GM21447 (cell line): ENCODE measurements around the gene UHRF2.
"Not testable (repeated sequence)": the region's sequence is repeated elsewhere in the genome, so short reads cannot be mapped to it uniquely, and the experiment has no call there.

Experiments used
- ATAC-seq: cut with Tn5 transposase; IDR thresholded peaks from one replicate; pipeline ENCODE4 v1.9.1; 2021; ENCODE audit not compliant: unreplicated experiment

The UHRF2 gene

GRCh38 chr9:6412487-6413364, at the start of gene UHRF2:
Gene UHRF2, plus strand, starts transcription at chr9:6413199. Its CDS starts 292 bp downstream, at chr9:6413491.
- peak; percentile 73 for ATAC-seq

GRCh38 chr9:6367128-6367890, 45.7 kb upstream of the UHRF2 start:
- no peak for ATAC-seq

GRCh38 chr9:6368831-6369230, 44.2 kb upstream of the UHRF2 start:
- no peak for ATAC-seq

GRCh38 chr9:6381477-6382012, 31.5 kb upstream of the UHRF2 start:
- not testable (repeated sequence) for ATAC-seq

GRCh38 chr9:6382681-6383080, 30.3 kb upstream of the UHRF2 start:
- no peak for ATAC-seq

- no peak for ATAC-seq
These were observed 29.3 kb upstream of the UHRF2 start for GRCh38 chr9:6383551-6384225.

GRCh38 chr9:6384732-6385131, 28.3 kb upstream of the UHRF2 start:
- no peak for ATAC-seq

- ATAC-seq: no peak
These were observed 13.9 kb upstream of the UHRF2 start for GRCh38 chr9:6399071-6399470.

- no peak for ATAC-seq
These were observed 7.6 kb upstream of the UHRF2 start for GRCh38 chr9:6405371-6405770.

- ATAC-seq: no peak
These were observed 5.2 kb upstream of the UHRF2 start for GRCh38 chr9:6407778-6408177.

GRCh38 chr9:6408320-6408719, 4.7 kb upstream of the UHRF2 start:
- ATAC-seq: no peak

- no peak for ATAC-seq
These were observed 3.2 kb upstream of the UHRF2 start for GRCh38 chr9:6409811-6410210.

- no peak for ATAC-seq
These were observed 2.4 kb upstream of the UHRF2 start for GRCh38 chr9:6410633-6411032.

- peak; percentile 13 for ATAC-seq
These were observed 607 bp downstream of the UHRF2 start for GRCh38 chr9:6413365-6414246.

- ATAC-seq: no peak
These were observed 1.2 kb downstream of the UHRF2 start for GRCh38 chr9:6414247-6414641.

- ATAC-seq: no peak
These were observed 2.3 kb downstream of the UHRF2 start for GRCh38 chr9:6415266-6415665.

GRCh38 chr9:6417186-6417585, 4.2 kb downstream of the UHRF2 start:
- no peak for ATAC-seq

- no peak for ATAC-seq
These were observed 5.8 kb downstream of the UHRF2 start for GRCh38 chr9:6418764-6419163.

GRCh38 chr9:6424940-6425339, 11.9 kb downstream of the UHRF2 start:
- no peak for ATAC-seq

GRCh38 chr9:6426117-6426516, 13.1 kb downstream of the UHRF2 start:
- ATAC-seq: no peak
